Bronchial epithelial cell (primary cell): ENCODE measurements around the gene FBLN5. TPM values are rescaled to one million over a fixed set of nuclear protein-coding genes. Genes with fewer than 3 reads are reported as not detected.

Source experiments
- DNase-seq: peaks from one replicate; pipeline ENCODE4 v3.0.0-alpha.2; 2010; ENCODE audit warnings: low read depth
- FAIRE-seq: peaks from 2 replicates; lab custom pipeline; 2011; peaks lifted over from hg19 to GRCh38; lab: Jason Lieb, UNC
- H3K27me3 ChIP-seq: 2 replicates; pipeline ENCODE4 v1.5.1; 2011; ENCODE audit warnings: low read length; ENCODE audit not compliant: control insufficient read depth, insufficient read depth
- H3K36me3 ChIP-seq: 2 replicates; pipeline ENCODE4 v1.5.1; 2011; ENCODE audit warnings: low read length; ENCODE audit not compliant: control insufficient read depth, insufficient read depth
- H3K4me3 ChIP-seq: 2 replicates; pipeline ENCODE4 v1.5.1; 2011; ENCODE audit warnings: mild to moderate bottlenecking, low read depth, low read length, control low read depth
- CTCF ChIP-seq: IDR thresholded peaks from 2 replicates; pipeline ENCODE4 v1.5.1; 2011; ENCODE audit warnings: mild to moderate bottlenecking, moderate library complexity, low read length, control low read depth, inconsistent platforms; ENCODE audit not compliant: insufficient read depth, severe bottlenecking
- total RNA-seq: library from RNA; depleted of rRNA; stranded (reverse); fragments of >200 nt; gene quantifications from 2 replicates; pipeline ENCODE4 v1.2.1, GENCODE V29; 2014

FBLN5 gene
- total RNA-seq, 1 donor from 2014 or later = 0.26 TPM

DNA sequence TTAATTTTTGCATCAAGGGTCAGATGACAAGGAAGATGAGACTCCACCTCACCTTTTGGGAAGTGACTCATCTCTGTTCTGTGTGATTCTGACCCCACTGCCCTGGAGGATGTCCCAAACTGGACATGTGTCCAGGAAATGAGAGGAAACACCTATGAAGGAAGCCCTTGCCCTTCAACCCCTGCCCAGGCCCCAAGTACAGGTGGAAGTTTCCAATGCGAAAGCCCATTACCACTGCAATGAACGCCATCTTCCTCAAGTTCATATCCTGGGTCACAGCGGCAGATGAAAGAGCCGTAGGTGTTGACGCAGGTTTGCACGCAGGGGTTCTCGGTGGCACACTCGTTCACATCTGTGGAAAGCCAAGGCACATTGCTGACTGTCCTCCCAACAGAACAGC is 60.5 kb downstream of the FBLN5 start:
- no peak for TF ChIP-seq CTCF
- Histone ChIP-seq H3K27me3 (no peaks in the 10 kb centered on the region), H3K4me3 (no peak overlapping the region), H3K36me3 (no peaks in the 10 kb centered on the region)
- no peak for FAIRE-seq
- no peak for DNase-seq

GRCh38 chr14:91885839-91886238 is 61.7 kb downstream of the FBLN5 start:
- TF ChIP-seq CTCF = no peak
- no peaks in the 10 kb centered on the region for H3K36me3 ChIP-seq
- DNase-seq = no peak
- FAIRE-seq = no peak
- H3K4me3 ChIP-seq = no peak overlapping the region
- no peaks in the 10 kb centered on the region for H3K27me3 ChIP-seq

GRCh38 chr14:91885113-91885712 is 62.3 kb downstream of the FBLN5 start:
- H3K27me3 ChIP-seq = no peaks in the 10 kb centered on the region
- H3K4me3 ChIP-seq = no peak overlapping the region
- TF ChIP-seq CTCF = no peak
- FAIRE-seq = no peak
- H3K36me3 ChIP-seq = no peaks in the 10 kb centered on the region
- no peak for DNase-seq

DNA sequence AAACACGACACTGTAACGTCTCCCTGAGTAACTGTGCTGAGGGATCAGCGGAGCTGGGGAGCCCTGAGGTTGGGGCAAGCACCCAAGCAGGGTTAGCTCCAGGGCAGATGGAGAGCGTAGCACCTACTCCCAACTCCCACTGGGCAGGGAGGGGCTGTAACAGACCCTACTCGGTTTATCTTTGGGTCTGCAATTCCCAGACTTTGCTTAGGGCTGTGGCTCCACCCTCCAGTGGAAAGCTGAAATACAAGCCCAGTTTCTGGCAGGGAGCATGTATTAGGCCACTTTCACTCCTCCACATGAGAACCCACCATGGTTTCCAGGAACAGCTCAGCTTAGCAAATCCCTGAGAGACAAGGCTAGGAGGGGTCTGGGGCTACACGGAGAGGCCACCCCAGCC is 62.8 kb downstream of the FBLN5 start:
- no peak overlapping the region for H3K4me3 ChIP-seq
- no peak for TF ChIP-seq CTCF
- H3K36me3 ChIP-seq = no peaks in the 10 kb centered on the region
- H3K27me3 ChIP-seq = no peaks in the 10 kb centered on the region
- no peak for FAIRE-seq
- DNase-seq = no peak

GRCh38 chr14:91883753-91884152 is 63.7 kb downstream of the FBLN5 start:
- no peak for TF ChIP-seq CTCF
- Histone ChIP-seq H3K36me3 (no peaks in the 10 kb centered on the region), H3K27me3 (no peaks in the 10 kb centered on the region), H3K4me3 (no peak overlapping the region)
- no peak for FAIRE-seq
- no peak for DNase-seq

GRCh38 chr14:91882776-91883175 is 64.7 kb downstream of the FBLN5 start:
- no peaks in the 10 kb centered on the region for H3K36me3 ChIP-seq
- DNase-seq = no peak
- TF ChIP-seq CTCF = no peak
- H3K27me3 ChIP-seq = no peaks in the 10 kb centered on the region
- H3K4me3 ChIP-seq = no peak overlapping the region
- FAIRE-seq = peak; percentile 47
